Panc1 (cell line): ENCODE data around the gene CLMN.

Experiments
- SIN3A ChIP-seq: IDR thresholded peaks from 2 replicates; pipeline ENCODE4 v1.6.1; 2012; ENCODE audit warnings: low read depth, mild to moderate bottlenecking, low read length, moderate library complexity, borderline replicate concordance; ENCODE audit not compliant: insufficient read depth
- TF ChIP-seq, protein P1 (sequence below): fragments of 450-650 bp; IDR thresholded peaks from 2 replicates; pipeline ENCODE4 v1.5.1; 2017; ENCODE audit warnings: mild to moderate bottlenecking

DNA sequence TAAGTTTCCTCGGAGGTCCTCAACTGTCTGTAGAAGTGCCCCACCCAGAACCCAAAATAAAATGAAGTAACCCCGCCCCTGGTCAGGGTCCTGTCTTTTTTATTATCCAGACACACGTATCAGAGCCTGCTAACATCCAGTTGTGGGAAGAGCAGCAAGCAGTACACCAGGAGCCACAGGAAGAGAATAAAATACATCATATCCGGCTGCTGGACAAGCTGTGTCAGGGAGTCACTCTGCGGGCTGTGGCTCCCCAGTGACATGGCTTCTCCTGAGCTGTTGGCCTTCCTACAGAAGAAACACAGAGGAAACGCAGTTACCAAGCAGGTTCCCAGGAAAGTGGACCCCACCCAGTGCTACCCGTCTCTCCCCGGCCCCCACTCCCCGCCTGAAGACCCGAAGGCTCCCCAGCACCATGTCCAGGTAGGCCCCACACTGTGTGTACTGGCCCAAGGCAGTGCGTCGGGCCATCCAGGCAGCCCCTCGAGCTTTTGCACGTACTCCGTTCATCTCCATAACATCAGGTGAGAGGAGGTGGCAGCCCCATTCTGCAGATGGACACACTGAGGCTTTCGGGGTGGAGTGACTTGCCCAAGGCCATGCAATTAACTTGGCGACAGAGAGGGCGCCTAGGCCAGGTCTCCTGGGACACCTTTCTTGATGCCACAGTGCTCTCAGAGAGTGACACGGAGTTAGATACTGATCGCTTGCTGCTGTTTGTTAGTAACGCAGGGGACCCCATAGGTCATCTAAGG is 128.1 kb downstream of the CLMN start:
- TF ChIP-seq, protein P1, sequence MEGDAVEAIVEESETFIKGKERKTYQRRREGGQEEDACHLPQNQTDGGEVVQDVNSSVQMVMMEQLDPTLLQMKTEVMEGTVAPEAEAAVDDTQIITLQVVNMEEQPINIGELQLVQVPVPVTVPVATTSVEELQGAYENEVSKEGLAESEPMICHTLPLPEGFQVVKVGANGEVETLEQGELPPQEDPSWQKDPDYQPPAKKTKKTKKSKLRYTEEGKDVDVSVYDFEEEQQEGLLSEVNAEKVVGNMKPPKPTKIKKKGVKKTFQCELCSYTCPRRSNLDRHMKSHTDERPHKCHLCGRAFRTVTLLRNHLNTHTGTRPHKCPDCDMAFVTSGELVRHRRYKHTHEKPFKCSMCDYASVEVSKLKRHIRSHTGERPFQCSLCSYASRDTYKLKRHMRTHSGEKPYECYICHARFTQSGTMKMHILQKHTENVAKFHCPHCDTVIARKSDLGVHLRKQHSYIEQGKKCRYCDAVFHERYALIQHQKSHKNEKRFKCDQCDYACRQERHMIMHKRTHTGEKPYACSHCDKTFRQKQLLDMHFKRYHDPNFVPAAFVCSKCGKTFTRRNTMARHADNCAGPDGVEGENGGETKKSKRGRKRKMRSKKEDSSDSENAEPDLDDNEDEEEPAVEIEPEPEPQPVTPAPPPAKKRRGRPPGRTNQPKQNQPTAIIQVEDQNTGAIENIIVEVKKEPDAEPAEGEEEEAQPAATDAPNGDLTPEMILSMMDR: no peak
- TF ChIP-seq SIN3A: no peak
